GM12864 (cell line): ENCODE data around the gene ATP5F1C.

Experiments used
- DNase-seq: peaks from one replicate; pipeline ENCODE4 v3.0.0-alpha.2; 2011; ENCODE audit warnings: low read depth
- H3K4me3 ChIP-seq: 2 replicates; pipeline ENCODE4 v1.5.1; 2011; ENCODE audit warnings: mild to moderate bottlenecking, low read depth, low read length, control low read depth
- CTCF ChIP-seq: IDR thresholded peaks from 2 replicates; pipeline ENCODE4 v1.5.1; 2011; ENCODE audit warnings: low read depth, mild to moderate bottlenecking, moderate library complexity, low read length, control low read depth, inconsistent platforms; ENCODE audit errors: missing control alignments

The ATP5F1C gene

DNA sequence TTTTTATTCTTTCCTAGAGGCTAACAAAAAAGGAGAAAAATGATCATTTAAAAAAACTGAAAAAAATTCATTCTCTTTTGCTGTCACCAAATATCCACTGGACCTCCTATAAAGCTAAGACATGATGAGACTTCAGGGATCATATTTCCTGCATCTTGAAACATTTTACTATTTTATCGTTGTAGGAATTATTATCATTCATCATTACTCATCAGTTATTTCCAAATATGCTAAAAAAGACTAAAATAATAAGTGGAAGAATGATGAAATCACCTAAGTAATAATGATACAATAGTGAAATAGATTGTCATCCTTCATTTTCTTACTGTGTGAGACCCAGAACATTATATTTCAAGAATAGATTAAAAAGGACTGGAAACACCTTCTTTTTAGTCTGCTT is 58.6 kb downstream of the ATP5F1C start:
- TF ChIP-seq CTCF = no peak
- no peak for DNase-seq
- H3K4me3 ChIP-seq = no peak overlapping the region

DNA sequence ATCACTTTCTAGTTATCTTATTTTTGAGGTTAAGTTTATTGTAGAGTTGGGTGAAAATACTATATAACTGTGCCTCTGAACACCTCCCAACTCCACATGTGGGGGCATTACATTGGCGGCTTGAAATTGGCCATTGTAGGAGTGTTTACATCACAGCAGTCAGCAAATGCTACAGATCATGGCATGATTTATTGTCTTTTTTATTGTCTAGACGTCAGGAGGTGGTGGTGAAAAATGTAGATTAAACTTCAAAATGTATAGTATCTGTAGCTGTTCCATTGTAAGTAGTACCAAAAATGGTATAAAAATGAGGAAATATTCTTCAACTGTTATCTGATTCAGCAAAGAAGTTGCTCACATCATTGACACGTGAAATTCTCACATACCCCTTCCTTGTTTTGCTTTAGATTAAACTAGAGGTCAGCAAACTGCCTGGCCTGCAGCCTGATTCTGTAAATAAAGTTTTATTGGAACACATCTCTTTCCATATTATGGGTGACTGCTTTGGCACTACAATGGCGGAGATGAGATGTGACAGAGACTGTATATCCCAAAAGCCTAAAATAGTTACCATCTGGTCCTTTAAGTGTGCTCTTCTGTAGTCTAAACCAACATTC is 65.4 kb downstream of the ATP5F1C start:
- no peak overlapping the region for H3K4me3 ChIP-seq
- DNase-seq = no peak
- no peak for TF ChIP-seq CTCF

- DNase-seq = no peak
- no peak for TF ChIP-seq CTCF
- H3K4me3 ChIP-seq = no peak overlapping the region
These were observed 65.9 kb downstream of the ATP5F1C start for GRCh38 chr10:7853890-7854289.

DNA sequence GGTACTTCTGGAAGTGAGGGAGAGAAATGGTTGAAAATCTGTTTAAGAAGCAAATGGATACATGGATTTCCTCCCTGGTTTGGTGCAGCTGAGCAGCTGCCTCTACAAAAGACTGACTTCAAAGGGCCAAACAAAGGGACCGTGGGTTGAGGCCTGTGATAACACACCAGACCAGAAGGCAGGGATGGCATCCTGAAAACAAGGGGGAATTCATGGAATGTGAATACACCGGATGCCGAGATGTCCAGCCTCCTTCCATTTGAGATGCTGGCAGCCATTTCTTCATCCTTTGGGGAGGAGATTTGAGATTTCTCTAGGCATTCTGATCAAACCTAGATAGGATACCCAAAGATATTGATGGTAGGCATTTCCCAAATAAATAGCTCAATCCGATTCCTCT is 67.2 kb downstream of the ATP5F1C start:
- H3K4me3 ChIP-seq = no peak overlapping the region
- DNase-seq = no peak
- no peak for TF ChIP-seq CTCF

DNA sequence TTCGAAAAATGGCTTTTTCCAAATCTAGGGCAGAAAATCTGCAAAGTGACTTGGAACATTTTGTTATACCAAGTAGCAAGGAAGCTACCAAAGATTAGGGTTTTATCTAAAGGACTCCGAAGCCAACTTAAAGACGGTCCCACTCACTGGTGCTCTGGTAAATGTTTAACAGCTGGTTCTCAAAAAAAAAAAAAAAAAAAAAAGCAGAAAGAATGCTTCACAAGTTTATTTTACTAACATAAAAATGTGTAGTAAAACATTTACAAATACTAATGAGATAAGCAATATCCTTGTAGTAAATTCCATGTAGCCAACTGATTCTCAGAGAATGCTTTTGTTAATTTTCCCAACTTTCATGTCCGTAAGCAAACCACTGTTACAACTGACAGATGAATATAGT is 68.7 kb downstream of the ATP5F1C start:
- no peak for TF ChIP-seq CTCF
- DNase-seq = no peak
- H3K4me3 ChIP-seq = no peak overlapping the region

DNA sequence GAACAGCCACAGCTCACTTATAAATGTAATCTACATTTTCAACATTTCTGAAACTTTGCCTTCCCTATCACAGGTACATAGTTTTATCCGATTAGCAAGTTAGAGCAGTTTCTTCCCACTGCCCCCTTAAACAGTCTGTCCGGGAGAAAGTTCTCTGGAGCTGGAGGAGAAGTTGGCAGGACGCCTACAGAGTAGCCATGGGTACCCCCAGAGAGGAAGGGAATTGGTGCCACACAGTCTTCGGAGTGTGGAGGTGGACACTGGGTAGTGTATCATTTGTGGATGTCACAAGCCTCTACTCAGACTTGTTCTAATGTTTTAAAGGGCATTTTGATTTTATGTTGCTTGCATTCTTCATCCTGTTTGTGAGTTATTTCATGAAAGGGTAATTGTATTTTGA is 69.3 kb downstream of the ATP5F1C start:
- no peak overlapping the region for H3K4me3 ChIP-seq
- TF ChIP-seq CTCF = no peak
- DNase-seq = no peak
